Keratinocyte (primary cell): Measurements from ENCODE around the gene ZNFX1.

Experiments used
- CTCF ChIP-seq, 3 experiments: IDR thresholded peaks in 1 of 3; conservative IDR thresholded peaks in 1 of 3; optimal IDR thresholded peaks in 1 of 3; 2 replicates in 2 of 3; 3 replicates in 1 of 3; pipeline versions ENCODE3 to v1.5.1; 2011; ENCODE audit warnings: low read length in 3 of 3, mild to moderate bottlenecking in 3 of 3, moderate library complexity in 2 of 3, control low read depth in 1 of 3, inconsistent platforms in 1 of 3; ENCODE audit not compliant: insufficient read depth in 2 of 3; ENCODE audit errors: extremely low read depth in 1 of 3
- EZH2 ChIP-seq: IDR thresholded peaks from one replicate; pipeline ENCODE4 v1.6.1; 2012; ENCODE audit warnings: inconsistent platforms, mild to moderate bottlenecking, low read length, moderate library complexity

- TF ChIP-seq EZH2 (no peak), CTCF (optimal IDR thresholded peaks at IDR 0.05 in 1 of 3, IDR thresholded peaks at IDR 0.05 in 1 of 3, conservative IDR thresholded peaks at IDR 0.05 in 1 of 3; ENCODE audit: extremely low read depth in 1 of 3, insufficient read depth in 2 of 3, low read length in 3 of 3) (no peak)
These were observed 2.0 kb upstream of the ZNFX1 start for GRCh38 chr20:49279677-49280462.
